Gastroesophageal sphincter (tissue), 4 donors: Measurements from ENCODE around the gene CHD1. TPM values are rescaled to one million over a fixed set of nuclear protein-coding genes. Genes with fewer than 3 reads are reported as not detected.

ENCODE experiments used
- ATAC-seq: fragments of 150-250 bp; one replicate; pipeline ENCODE4 v1.9.1; 2016; ENCODE audit warnings: mild to moderate bottlenecking, moderate library complexity
- H3K27ac ChIP-seq, 4 donors: fragments of 200-600 bp; sonication (generic) in 3 of 4; 1 replicate in 3 of 4; 2 replicates in 1 of 4; pipeline ENCODE4 v1.5.1; 2016 to 2019
- H3K27me3 ChIP-seq: fragments of 200-600 bp; sonication (generic); one replicate; pipeline ENCODE4 v1.5.1; 2019
- H3K36me3 ChIP-seq, 2 donors: fragments of 200-600 bp; sonication (generic); one replicate each; pipeline ENCODE4 v1.5.1; 2019; ENCODE audit warnings: control low read depth in 1 of 2
- H3K4me1 ChIP-seq, 3 donors: fragments of 200-600 bp; sonication (generic); 1 replicate in 2 of 3; 2 replicates in 1 of 3; pipeline ENCODE4 v1.5.1; 2016 to 2019; ENCODE audit warnings: control low read depth in 2 of 3
- H3K4me3 ChIP-seq, 2 donors: fragments of 200-600 bp; sonication (generic); one replicate each; pipeline ENCODE4 v1.5.1; 2019; ENCODE audit warnings: mild to moderate bottlenecking in 1 of 2, moderate library complexity in 1 of 2
- H3K9me3 ChIP-seq, 3 donors: fragments of 200-600 bp; sonication (generic); one replicate each; pipeline ENCODE4 v1.5.1; 2017 to 2019; ENCODE audit warnings: control low read depth in 2 of 3
- CTCF ChIP-seq, 4 experiments: fragments of 200-600 bp in 2 of 4; fragments of 450-650 bp in 2 of 4; sonication (generic) in 1 of 4; IDR thresholded peaks; one replicate each; pipeline ENCODE4 v1.5.1; 2017 to 2019; ENCODE audit warnings: antibody characterized with exemption in 4 of 4, mild to moderate bottlenecking in 2 of 4, moderate library complexity in 2 of 4
- EP300 ChIP-seq: sonication (generic); formaldehyde crosslinking; IDR thresholded peaks from one replicate; pipeline ENCODE4 v1.6.1; 2017; ENCODE audit warnings: antibody characterized with exemption, mild to moderate bottlenecking
- POLR2A ChIP-seq, 2 donors: fragments of 450-650 bp; IDR thresholded peaks; one replicate each; pipeline ENCODE4 v1.6.1; 2017; ENCODE audit warnings: antibody characterized with exemption in 2 of 2, mild to moderate bottlenecking in 2 of 2, moderate library complexity in 1 of 2
- POLR2AphosphoS5 ChIP-seq: sonication (generic); formaldehyde crosslinking; IDR thresholded peaks from one replicate; pipeline ENCODE4 v1.6.1; 2017; ENCODE audit warnings: antibody characterized with exemption
- WGBS, 2 donors: methylation state at CpG; one replicate each; pipeline ENCODE4 v1.1.5; 2018; ENCODE audit warnings: low coverage in 1 of 2; 5-methylcytosine and 5-hydroxymethylcytosine counted together
- total RNA-seq, 4 donors: library from RNA; depleted of rRNA; stranded (reverse); fragments of >200 nt; gene quantifications; one replicate each; pipeline ENCODE4 v1.1.0, GENCODE V29; 2016

The CHD1 gene
- total RNA-seq, 4 donors from 2014 or later = 22.7 to 58.1 (median 48.2) TPM

GRCh38 chr5:98975223-98975622 is 46.4 kb upstream of the CHD1 start:
- no peaks in the 10 kb centered on the region for H3K36me3 ChIP-seq
- no peak for ATAC-seq
- 71 to 100% methylated on average over 1 of the region's 2 CpGs for WGBS, 2 donors

GRCh38 chr5:98969400-98969799 is 40.6 kb upstream of the CHD1 start:
- Histone ChIP-seq H3K4me3 (no peak overlapping the region), H3K9me3 (peaks cover 0 to 7% (median 0%) of the 10 kb centered on the region in 3 donors), H3K4me1 (no peaks in the 10 kb centered on the region), H3K27ac (no peak overlapping the region), H3K36me3 (no peaks in the 10 kb centered on the region), H3K27me3 (no peaks in the 10 kb centered on the region)
- TF ChIP-seq CTCF (IDR thresholded peaks at IDR 0.05) = no peak
- no peak for TF ChIP-seq POLR2AphosphoS5
- no peak for TF ChIP-seq POLR2A (IDR thresholded peaks at IDR 0.05)
- TF ChIP-seq EP300 = no peak
- ATAC-seq = no peak
- WGBS, 2 donors = 75 to 84% methylated on average over 4 of the region's 4 CpGs

More at GRCh38 chr5:98975223-98975622, 46.4 kb upstream of the CHD1 start:
- Histone ChIP-seq H3K4me3 (no peak overlapping the region), H3K4me1 (no peaks in the 10 kb centered on the region), H3K27me3 (no peaks in the 10 kb centered on the region), H3K9me3 (no peaks in the 10 kb centered on the region), H3K27ac (no peak overlapping the region)
- no peak for TF ChIP-seq POLR2AphosphoS5
- TF ChIP-seq POLR2A (IDR thresholded peaks at IDR 0.05) = no peak
- TF ChIP-seq CTCF (IDR thresholded peaks at IDR 0.05) = no peak
- no peak for TF ChIP-seq EP300

- Histone ChIP-seq H3K27me3 (no peaks in the 10 kb centered on the region), H3K4me1 (no peaks in the 10 kb centered on the region), H3K9me3 (peaks cover 0 to 7% (median 0%) of the 10 kb centered on the region in 3 donors), H3K27ac (no peak overlapping the region), H3K36me3 (no peaks in the 10 kb centered on the region), H3K4me3 (no peak overlapping the region)
- TF ChIP-seq POLR2AphosphoS5 (no peak), POLR2A (IDR thresholded peaks at IDR 0.05) (no peak), CTCF (IDR thresholded peaks at IDR 0.05) (no peak), EP300 (no peak)
- WGBS, 2 donors = 87 to 90% methylated on average over 3 to 4 of the region's 4 CpGs
- no peak for ATAC-seq
Observed at GRCh38 chr5:98968056-98968564, 39.3 kb upstream of the CHD1 start.

GRCh38 chr5:98965226-98965625 is 36.4 kb upstream of the CHD1 start:
- H3K4me3 ChIP-seq = no peak overlapping the region
- H3K9me3 ChIP-seq = peaks cover 0 to 7% (median 0%) of the 10 kb centered on the region in 3 donors
- no peak overlapping the region for H3K27ac ChIP-seq
- H3K27me3 ChIP-seq = no peaks in the 10 kb centered on the region
- H3K4me1 ChIP-seq = no peaks in the 10 kb centered on the region
- 95 to 100% methylated on average over 2 to 3 of the region's 4 CpGs for WGBS, 2 donors
- no peak for ATAC-seq
- no peak for TF ChIP-seq EP300
- no peak for TF ChIP-seq CTCF (IDR thresholded peaks at IDR 0.05)
- TF ChIP-seq POLR2AphosphoS5 = no peak
- no peak for TF ChIP-seq POLR2A (IDR thresholded peaks at IDR 0.05)
- H3K36me3 ChIP-seq = no peaks in the 10 kb centered on the region

GRCh38 chr5:98964621-98965020 is 35.8 kb upstream of the CHD1 start:
- ATAC-seq = no peak

More at GRCh38 chr5:98964621-98965020, 35.8 kb upstream of the CHD1 start:
- no peaks in the 10 kb centered on the region for H3K4me1 ChIP-seq
- no peaks in the 10 kb centered on the region for H3K36me3 ChIP-seq
- no peak overlapping the region for H3K4me3 ChIP-seq
- no peak overlapping the region for H3K27ac ChIP-seq
- no peaks in the 10 kb centered on the region for H3K27me3 ChIP-seq
- peaks cover 0 to 7% (median 0%) of the 10 kb centered on the region in 3 donors for H3K9me3 ChIP-seq
- no peak for TF ChIP-seq POLR2AphosphoS5
- no peak for TF ChIP-seq CTCF (IDR thresholded peaks at IDR 0.05)
- no peak for TF ChIP-seq POLR2A (IDR thresholded peaks at IDR 0.05)
- no peak for TF ChIP-seq EP300
